Measurements from ENCODE around the gene HBA2. TPM values are rescaled to one million over a fixed set of nuclear protein-coding genes. Genes with fewer than 3 reads are reported as not detected.
"Not testable (repeated sequence)": the region's sequence is repeated elsewhere in the genome, so short reads cannot be mapped to it uniquely, and the experiment has no call there.

The HBA2 gene
- total and polyA plus RNA-seq, 5 donors: 5.2 to 111 (median 42.6) TPM

- H3K4me1 ChIP-seq (ENCODE audit: control insufficient read depth, insufficient read depth, low read length); ATAC-seq; H3K27ac ChIP-seq (ENCODE audit: low read length); DNase-seq; H3K4me3 ChIP-seq (ENCODE audit: low read length); H3K9me3 ChIP-seq (ENCODE audit: control insufficient read depth, low read length); intact Hi-C loops (cut with DNase I); H3K27me3 ChIP-seq (ENCODE audit: control insufficient read depth, insufficient read depth): not testable (repeated sequence)
- 90% methylated on average over 4 of the region's 4 CpGs for WGBS
These were observed 36.7 kb downstream of the HBA2 start for GRCh38 chr16:209359-209758.

DNA sequence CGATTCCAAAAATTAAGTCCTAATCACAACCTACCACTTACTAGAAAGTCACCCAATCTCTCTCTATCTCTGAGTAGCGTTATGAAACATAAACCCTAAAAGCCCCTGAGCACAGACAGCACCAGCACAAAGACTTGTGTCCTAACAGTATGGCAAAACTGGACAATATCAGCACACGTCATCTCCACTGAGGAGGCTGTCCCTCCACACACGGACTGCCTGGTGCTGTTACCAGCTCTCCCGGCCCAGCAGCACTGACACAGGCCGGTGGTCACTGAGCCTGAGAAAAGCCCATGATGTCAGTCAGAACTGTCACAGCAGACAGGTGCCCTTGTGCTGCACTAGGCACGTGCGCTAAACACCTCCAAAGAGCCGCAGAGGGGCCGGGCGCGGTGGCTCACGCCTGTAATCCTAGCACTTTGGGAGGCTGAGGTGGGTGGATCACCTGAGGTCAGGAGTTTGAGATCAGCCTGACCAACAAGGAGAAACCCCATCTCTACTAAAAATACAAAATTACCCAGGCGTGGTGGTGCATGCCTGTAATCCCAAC, 39.0 kb downstream of the HBA2 start:
- 84% methylated on average over 14 of the region's 14 CpGs for WGBS
- H3K9me3 ChIP-seq (ENCODE audit: control insufficient read depth, low read length); H3K27ac ChIP-seq (ENCODE audit: low read length); intact Hi-C loops (cut with DNase I); DNase-seq; H3K4me3 ChIP-seq (ENCODE audit: low read length); H3K4me1 ChIP-seq (ENCODE audit: control insufficient read depth, insufficient read depth, low read length); H3K27me3 ChIP-seq (ENCODE audit: control insufficient read depth, insufficient read depth): not testable (repeated sequence)
- ATAC-seq: peak; percentile 22 to 27

- WGBS: 95% methylated on average over 3 of the region's 3 CpGs
- no peak overlapping the region for H3K27ac ChIP-seq (ENCODE audit: low read length)
- intact Hi-C loops (cut with DNase I): no loop called here
- no peak overlapping the region for H3K4me3 ChIP-seq (ENCODE audit: low read length)
- DNase-seq (no peak), ATAC-seq (no peak)
- no peaks in the 10 kb centered on the region for H3K9me3 ChIP-seq (ENCODE audit: control insufficient read depth, low read length)
- no peaks in the 10 kb centered on the region for H3K27me3 ChIP-seq (ENCODE audit: control insufficient read depth, insufficient read depth)
- H3K4me1 ChIP-seq (ENCODE audit: control insufficient read depth, insufficient read depth, low read length): no peaks in the 10 kb centered on the region
These were observed 40.3 kb downstream of the HBA2 start for GRCh38 chr16:212999-213398.

DNA sequence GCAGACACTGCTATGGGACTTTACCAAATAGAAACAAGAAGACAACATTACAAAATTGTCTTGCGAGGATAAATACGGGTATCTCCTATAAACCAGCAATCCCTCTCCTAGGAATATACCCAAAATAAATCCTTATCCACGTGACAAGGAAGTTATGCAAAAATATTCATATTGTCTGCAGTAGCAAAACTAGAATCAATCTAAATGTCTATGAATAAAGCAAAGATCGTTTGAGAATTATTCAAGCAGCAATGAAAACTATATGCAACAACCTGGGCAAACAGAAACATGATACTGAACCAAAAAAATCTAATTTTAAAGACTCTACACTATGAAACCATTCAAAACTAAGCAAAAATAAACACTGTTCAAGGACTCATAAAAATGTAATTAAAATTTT, 47.3 kb downstream of the HBA2 start:
- Histone ChIP-seq H3K4me1 (ENCODE audit: control insufficient read depth, insufficient read depth, low read length) (no peaks in the 10 kb centered on the region), H3K27me3 (ENCODE audit: control insufficient read depth, insufficient read depth) (no peaks in the 10 kb centered on the region), H3K9me3 (ENCODE audit: control insufficient read depth, low read length) (no peaks in the 10 kb centered on the region), H3K27ac (ENCODE audit: low read length) (no peak overlapping the region), H3K4me3 (ENCODE audit: low read length) (no peak overlapping the region)
- DNase-seq: no peak
- no peak for ATAC-seq
- WGBS: 71% methylated on average over 4 of the region's 4 CpGs
- intact Hi-C loops (cut with DNase I): no loop called here

Other genes with a start within 250 kb of the HBA2 start
- gene POLR3K, start 119.3 kb upstream of the HBA2 start, total RNA-seq: 10 to 100 TPM in 3 of 4 donors, 1 to 10 TPM in 1; 9.8 to 13.4 (median 11.6) TPM
- gene POLR3K, start 119.3 kb upstream of the HBA2 start, polyA plus RNA-seq: 11.2 TPM
- 10 to 100 TPM; 54.8 to 71.4 (median 62.3) TPM for gene SNRNP25, start 119.0 kb upstream of the HBA2 start, total RNA-seq
- gene SNRNP25, start 119.0 kb upstream of the HBA2 start, polyA plus RNA-seq: 108 TPM
- 10 to 100 TPM; 20.4 to 26.7 (median 24.2) TPM for gene RHBDF1, start 100.2 kb upstream of the HBA2 start, total RNA-seq
- gene RHBDF1, start 100.2 kb upstream of the HBA2 start, polyA plus RNA-seq: 29.6 TPM
- gene MPG, start 94.7 kb upstream of the HBA2 start, total RNA-seq: 10 to 100 TPM; 31.8 to 39.3 (median 37.9) TPM
- gene MPG, start 94.7 kb upstream of the HBA2 start, polyA plus RNA-seq: 56.8 TPM
- gene NPRL3, start 34.2 kb upstream of the HBA2 start, total RNA-seq: 10 to 100 TPM; 19.9 to 25.6 (median 22.7) TPM
- 17.9 TPM for gene NPRL3, start 34.2 kb upstream of the HBA2 start, polyA plus RNA-seq
- gene HBZ, start 20.2 kb upstream of the HBA2 start, total RNA-seq: not detected
- not detected for gene HBZ, start 20.2 kb upstream of the HBA2 start, polyA plus RNA-seq
- not detected for gene HBM, start 6.9 kb upstream of the HBA2 start, total RNA-seq
- not detected for gene HBM, start 6.9 kb upstream of the HBA2 start, polyA plus RNA-seq
- gene HBA1, start 3.8 kb downstream of the HBA2 start, total RNA-seq: 100 to 1,000 TPM in 1 of 4 donors, 10 to 100 TPM in 3; 38.3 to 130 (median 70.9) TPM
- 4.8 TPM for gene HBA1, start 3.8 kb downstream of the HBA2 start, polyA plus RNA-seq
- gene HBQ1, start 7.6 kb downstream of the HBA2 start, total RNA-seq: not detected
- gene HBQ1, start 7.6 kb downstream of the HBA2 start, polyA plus RNA-seq: not detected
- gene LUC7L, start 56.6 kb downstream of the HBA2 start, total RNA-seq: 10 to 100 TPM; 28.1 to 32.0 (median 30.2) TPM
- gene LUC7L, start 56.6 kb downstream of the HBA2 start, polyA plus RNA-seq: 32.1 TPM
- gene FAM234A, start 61.9 kb downstream of the HBA2 start, total RNA-seq: 100 to 1,000 TPM; 131 to 145 (median 139) TPM
- 171 TPM for gene FAM234A, start 61.9 kb downstream of the HBA2 start, polyA plus RNA-seq
- gene RGS11, start 103.1 kb downstream of the HBA2 start, total RNA-seq: 10 to 100 TPM; 11.6 to 23.8 (median 17.6) TPM
- gene RGS11, start 103.1 kb downstream of the HBA2 start, polyA plus RNA-seq: 15.5 TPM
- gene ARHGDIG, start 107.7 kb downstream of the HBA2 start, total RNA-seq: 10 to 100 TPM in 1 of 4 donors, 1 to 10 TPM in 3; 3.5 to 11.3 (median 4.9) TPM
- gene ARHGDIG, start 107.7 kb downstream of the HBA2 start, polyA plus RNA-seq: 7.7 TPM
- gene PDIA2, start 110.3 kb downstream of the HBA2 start, total RNA-seq: 10 to 100 TPM in 1 of 4 donors, 1 to 10 TPM in 3; 2.1 to 10.0 (median 2.3) TPM
- gene PDIA2, start 110.3 kb downstream of the HBA2 start, polyA plus RNA-seq: 0.91 TPM
- gene AXIN1, start 179.8 kb downstream of the HBA2 start, total RNA-seq: 10 to 100 TPM in 3 of 4 donors, 1 to 10 TPM in 1; 8.4 to 12.2 (median 10.6) TPM
- 10.2 TPM for gene AXIN1, start 179.8 kb downstream of the HBA2 start, polyA plus RNA-seq
- 10 to 100 TPM; 63.9 to 74.9 (median 69.3) TPM for gene MRPL28, start 197.7 kb downstream of the HBA2 start, total RNA-seq
- gene MRPL28, start 197.7 kb downstream of the HBA2 start, polyA plus RNA-seq: 130 TPM
- 10 to 100 TPM; 28.0 to 39.5 (median 34.8) TPM for gene PGAP6, start 209.1 kb downstream of the HBA2 start, total RNA-seq
- gene PGAP6, start 209.1 kb downstream of the HBA2 start, polyA plus RNA-seq: 33.2 TPM
- 10 to 100 TPM; 49.7 to 86.4 (median 66.0) TPM for gene NME4, start 224.3 kb downstream of the HBA2 start, total RNA-seq
- gene NME4, start 224.3 kb downstream of the HBA2 start, polyA plus RNA-seq: 73.1 TPM
- gene DECR2, start 229.0 kb downstream of the HBA2 start, total RNA-seq: 10 to 100 TPM in 3 of 4 donors, 1 to 10 TPM in 1; 8.6 to 14.6 (median 13.3) TPM
- gene DECR2, start 229.0 kb downstream of the HBA2 start, polyA plus RNA-seq: 14.3 TPM